ENCODE data around the gene INSYN2B. TPM values are rescaled to one million over a fixed set of nuclear protein-coding genes. Genes with fewer than 3 reads are reported as not detected.

The INSYN2B gene
- polyA plus RNA-seq, 4 donors = 0.01 to 0.03 TPM; not detected in 2

DNA sequence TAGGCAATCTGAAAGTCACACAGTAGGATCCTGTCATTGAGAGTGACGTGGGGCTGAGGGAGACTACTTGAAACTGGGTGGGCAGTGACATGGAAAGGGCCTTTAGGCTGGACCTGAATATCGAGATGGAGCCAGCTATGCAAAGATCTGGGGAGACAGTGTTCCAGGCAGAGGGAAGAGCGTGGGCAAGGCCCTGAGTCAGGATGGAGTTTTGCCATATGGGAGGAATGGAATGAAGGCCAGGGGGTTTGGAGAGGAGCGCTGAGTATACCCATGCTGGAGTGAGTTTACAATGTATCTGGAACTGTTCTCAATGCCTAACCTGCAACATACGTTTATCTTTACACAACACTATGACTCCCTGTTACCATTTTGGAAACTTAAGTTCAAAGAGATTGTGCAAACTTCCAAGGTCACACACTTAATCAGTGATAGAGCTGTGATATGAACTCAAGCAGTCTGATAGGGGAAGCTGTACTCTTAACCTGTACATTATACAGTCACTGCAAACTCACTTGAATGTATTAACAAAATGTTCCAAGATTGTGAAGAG, 33.5 kb downstream of the INSYN2B start:
- no peak for FAIRE-seq
- H3K4me3 ChIP-seq (ENCODE audit: low read depth in 1 of 3, low read length in 3 of 3) = no peak overlapping the region
- no peaks in the 10 kb centered on the region for H3K9me3 ChIP-seq (ENCODE audit: control insufficient read depth in 2 of 2, insufficient read depth in 1 of 2, low read depth in 1 of 2, low read length in 1 of 2)
- WGBS, 3 donors = 71 to 87% (median 75%) methylated on average over 5 of the region's 5 CpGs
- H3K27me3 ChIP-seq (ENCODE audit: control insufficient read depth in 3 of 3, insufficient read depth in 3 of 3, low read length in 3 of 3) = no peaks in the 10 kb centered on the region
- DNase-seq = no peak
- H3K4me1 ChIP-seq (ENCODE audit: control insufficient read depth in 3 of 3, insufficient read depth in 2 of 3, low read depth in 1 of 3, low read length in 2 of 3) = peaks cover 0 to 2% (median 0%) of the 10 kb centered on the region in 3 donors
- H3K36me3 ChIP-seq (ENCODE audit: control insufficient read depth in 3 of 3, insufficient read depth in 2 of 3, low read depth in 1 of 3, low read length in 3 of 3) = no peaks in the 10 kb centered on the region
- no peak overlapping the region for H3K27ac ChIP-seq (ENCODE audit: low read depth in 1 of 3, low read length in 2 of 3)

DNA sequence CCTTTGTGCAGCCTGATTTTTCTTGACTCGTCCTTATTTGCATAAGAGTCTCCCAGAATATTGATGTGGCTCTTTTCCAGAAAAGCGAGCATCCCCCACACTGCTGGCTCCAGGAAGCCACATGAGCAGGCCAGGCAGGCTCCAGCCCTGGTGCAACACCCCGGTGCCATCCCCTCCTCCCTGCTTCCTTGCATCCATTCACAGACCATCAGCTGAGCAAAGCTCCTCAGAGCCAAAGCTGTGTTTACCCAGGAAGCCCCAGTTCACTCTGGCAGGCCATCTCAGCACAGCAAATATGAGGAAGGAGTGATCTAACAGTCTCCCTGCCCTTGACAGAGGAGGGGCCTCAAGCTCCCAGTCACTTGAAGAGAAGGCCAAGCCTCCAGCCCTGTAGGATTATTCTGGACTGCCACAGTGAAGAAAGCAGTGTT, 34.4 kb downstream of the INSYN2B start:
- Histone ChIP-seq H3K36me3 (ENCODE audit: control insufficient read depth in 3 of 3, insufficient read depth in 2 of 3, low read depth in 1 of 3, low read length in 3 of 3) (no peaks in the 10 kb centered on the region), H3K4me3 (ENCODE audit: low read depth in 1 of 3, low read length in 3 of 3) (no peak overlapping the region), H3K4me1 (ENCODE audit: control insufficient read depth in 3 of 3, insufficient read depth in 2 of 3, low read depth in 1 of 3, low read length in 2 of 3) (peaks cover 0 to 2% (median 0%) of the 10 kb centered on the region in 3 donors), H3K27me3 (ENCODE audit: control insufficient read depth in 3 of 3, insufficient read depth in 3 of 3, low read length in 3 of 3) (no peaks in the 10 kb centered on the region), H3K27ac (ENCODE audit: low read depth in 1 of 3, low read length in 2 of 3) (peak overlapping the region in 1 of 3 donors; percentile 20), H3K9me3 (ENCODE audit: control insufficient read depth in 2 of 2, insufficient read depth in 1 of 2, low read depth in 1 of 2, low read length in 1 of 2) (no peaks in the 10 kb centered on the region)
- WGBS, 3 donors = 31 to 44% (median 37%) methylated on average over 3 of the region's 3 CpGs
- no peak for FAIRE-seq
- DNase-seq = peak in 1 of 2 donors; percentile 5

DNA sequence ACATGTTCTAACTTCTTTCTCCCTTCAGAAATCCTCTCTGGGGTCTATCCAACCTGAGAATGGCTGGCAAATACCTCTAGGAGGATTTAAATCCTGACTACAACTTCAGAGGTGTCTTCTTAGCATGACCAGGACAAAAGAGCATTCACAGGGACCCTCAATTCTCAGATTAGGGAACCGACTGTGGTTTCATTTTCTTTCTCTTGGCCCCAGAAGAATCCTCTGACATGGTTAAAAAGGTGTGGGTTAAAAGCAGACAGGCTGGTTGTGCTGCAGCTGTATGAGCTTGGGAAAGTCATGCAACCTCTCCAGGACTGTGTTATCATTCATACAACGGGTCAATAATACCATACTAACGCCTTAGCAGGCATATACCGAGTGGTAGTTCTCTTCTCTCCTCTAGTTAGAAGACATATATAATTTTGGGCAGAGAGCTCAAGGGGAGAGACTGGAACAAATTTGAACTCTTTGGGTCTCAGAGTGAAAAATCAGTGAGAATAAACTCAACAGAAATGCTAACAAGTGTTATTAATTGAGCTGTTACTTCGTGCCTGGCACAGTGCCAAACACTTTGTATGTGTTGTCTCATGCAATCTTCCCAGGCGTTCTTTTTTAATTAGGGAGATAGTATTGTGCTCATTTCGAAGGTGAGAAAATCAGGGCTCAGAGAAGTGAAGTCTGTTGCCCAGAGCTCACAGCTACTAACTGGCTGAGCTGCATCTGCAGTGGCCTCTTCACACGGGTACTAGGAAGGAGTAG, 35.2 kb downstream of the INSYN2B start:
- WGBS, 3 donors = 61 to 64% (median 61%) methylated on average over 8 of the region's 8 CpGs
- Histone ChIP-seq H3K4me1 (ENCODE audit: control insufficient read depth in 3 of 3, insufficient read depth in 2 of 3, low read depth in 1 of 3, low read length in 2 of 3) (peaks cover 0 to 2% (median 0%) of the 10 kb centered on the region in 3 donors), H3K36me3 (ENCODE audit: control insufficient read depth in 3 of 3, insufficient read depth in 2 of 3, low read depth in 1 of 3, low read length in 3 of 3) (no peaks in the 10 kb centered on the region), H3K27ac (ENCODE audit: low read depth in 1 of 3, low read length in 2 of 3) (no peak overlapping the region), H3K4me3 (ENCODE audit: low read depth in 1 of 3, low read length in 3 of 3) (no peak overlapping the region), H3K27me3 (ENCODE audit: control insufficient read depth in 3 of 3, insufficient read depth in 3 of 3, low read length in 3 of 3) (no peaks in the 10 kb centered on the region), H3K9me3 (ENCODE audit: control insufficient read depth in 2 of 2, insufficient read depth in 1 of 2, low read depth in 1 of 2, low read length in 1 of 2) (no peaks in the 10 kb centered on the region)
- FAIRE-seq (no peak), DNase-seq (no peak)

DNA sequence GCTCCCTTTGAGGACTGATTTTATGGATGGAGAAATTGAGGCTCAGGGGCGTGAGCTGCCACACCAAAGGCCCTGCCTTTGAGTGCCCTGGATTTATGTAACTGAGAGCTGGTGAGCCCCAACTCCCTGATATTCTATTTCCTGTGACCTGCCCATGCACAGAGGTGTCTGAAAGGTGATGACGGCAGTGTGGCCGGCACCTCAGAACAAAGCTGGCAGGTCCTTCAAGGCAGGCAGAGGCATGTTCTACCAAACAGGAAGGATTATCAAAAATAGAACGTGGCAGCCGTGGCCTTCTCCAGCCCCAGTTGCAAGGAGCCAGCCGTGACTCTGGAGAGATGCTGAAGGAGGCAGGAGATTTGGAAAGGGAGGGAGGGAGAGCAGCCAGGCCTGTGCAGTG, 36.2 kb downstream of the INSYN2B start:
- Histone ChIP-seq H3K4me1 (ENCODE audit: control insufficient read depth in 3 of 3, insufficient read depth in 2 of 3, low read depth in 1 of 3, low read length in 2 of 3) (peaks cover 0 to 2% (median 0%) of the 10 kb centered on the region in 3 donors), H3K27ac (ENCODE audit: low read depth in 1 of 3, low read length in 2 of 3) (no peak overlapping the region), H3K27me3 (ENCODE audit: control insufficient read depth in 3 of 3, insufficient read depth in 3 of 3, low read length in 3 of 3) (no peaks in the 10 kb centered on the region), H3K4me3 (ENCODE audit: low read depth in 1 of 3, low read length in 3 of 3) (no peak overlapping the region), H3K9me3 (ENCODE audit: control insufficient read depth in 2 of 2, insufficient read depth in 1 of 2, low read depth in 1 of 2, low read length in 1 of 2) (no peaks in the 10 kb centered on the region), H3K36me3 (ENCODE audit: control insufficient read depth in 3 of 3, insufficient read depth in 2 of 3, low read depth in 1 of 3, low read length in 3 of 3) (no peaks in the 10 kb centered on the region)
- 79 to 85% (median 83%) methylated on average over 6 of the region's 6 CpGs for WGBS, 3 donors
- no peak for DNase-seq
- FAIRE-seq = no peak

DNA sequence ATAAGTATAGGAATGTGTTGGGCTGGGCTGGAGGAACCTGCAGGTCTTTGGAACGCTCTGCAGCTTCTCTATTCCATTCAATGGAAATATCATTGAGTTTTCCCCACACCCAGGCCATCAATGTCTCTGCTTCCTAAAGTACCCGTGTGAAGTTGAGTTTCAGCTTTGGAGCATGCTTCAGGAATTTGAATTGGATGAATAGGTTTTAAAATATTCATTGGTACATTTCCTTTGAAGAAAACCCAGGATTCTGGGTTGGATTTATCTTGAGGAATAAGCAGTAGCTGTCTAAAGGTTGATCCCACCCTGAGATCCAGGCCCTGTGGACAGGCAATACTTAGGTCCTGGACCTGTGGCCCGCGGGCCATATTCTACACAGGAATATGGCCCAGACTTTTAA, 37.3 kb downstream of the INSYN2B start:
- Histone ChIP-seq H3K27ac (ENCODE audit: low read depth in 1 of 3, low read length in 2 of 3) (no peak overlapping the region), H3K4me1 (ENCODE audit: control insufficient read depth in 3 of 3, insufficient read depth in 2 of 3, low read depth in 1 of 3, low read length in 2 of 3) (peaks cover 0 to 2% (median 0%) of the 10 kb centered on the region in 3 donors), H3K9me3 (ENCODE audit: control insufficient read depth in 2 of 2, insufficient read depth in 1 of 2, low read depth in 1 of 2, low read length in 1 of 2) (no peaks in the 10 kb centered on the region), H3K36me3 (ENCODE audit: control insufficient read depth in 3 of 3, insufficient read depth in 2 of 3, low read depth in 1 of 3, low read length in 3 of 3) (no peaks in the 10 kb centered on the region), H3K27me3 (ENCODE audit: control insufficient read depth in 3 of 3, insufficient read depth in 3 of 3, low read length in 3 of 3) (no peaks in the 10 kb centered on the region), H3K4me3 (ENCODE audit: low read depth in 1 of 3, low read length in 3 of 3) (no peak overlapping the region)
- DNase-seq (no peak), FAIRE-seq (no peak)
- WGBS, 3 donors = 75 to 90% (median 82%) methylated on average over 4 of the region's 4 CpGs

DNA sequence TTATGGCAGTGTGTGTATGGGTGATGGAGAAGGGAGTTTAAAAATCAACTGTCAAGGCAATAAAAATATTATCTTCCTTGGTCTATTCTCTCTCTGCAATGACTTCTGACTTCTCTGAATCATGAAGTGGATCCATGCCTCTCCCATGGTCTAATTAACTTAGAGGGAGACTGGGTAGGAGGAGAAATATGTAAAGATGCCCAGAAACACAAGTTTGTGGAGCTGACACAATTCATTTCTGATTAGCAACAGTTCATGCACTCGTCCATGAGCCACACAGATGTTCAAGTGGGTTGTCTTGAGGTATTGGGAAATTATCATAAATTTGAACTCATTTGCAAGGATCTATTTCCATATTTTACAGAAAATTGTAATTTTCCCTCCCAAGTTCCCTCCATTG, 38.1 kb downstream of the INSYN2B start:
- 43 to 77% (median 59%) methylated on average over 1 of the region's 1 CpG for WGBS, 3 donors
- no peak overlapping the region for H3K4me3 ChIP-seq (ENCODE audit: low read depth in 1 of 3, low read length in 3 of 3)
- FAIRE-seq = no peak
- no peaks in the 10 kb centered on the region for H3K9me3 ChIP-seq (ENCODE audit: control insufficient read depth in 2 of 2, insufficient read depth in 1 of 2, low read depth in 1 of 2, low read length in 1 of 2)
- DNase-seq = no peak
- no peaks in the 10 kb centered on the region for H3K27me3 ChIP-seq (ENCODE audit: control insufficient read depth in 3 of 3, insufficient read depth in 3 of 3, low read length in 3 of 3)
- peaks cover 0 to 2% (median 0%) of the 10 kb centered on the region in 3 donors for H3K4me1 ChIP-seq (ENCODE audit: control insufficient read depth in 3 of 3, insufficient read depth in 2 of 3, low read depth in 1 of 3, low read length in 2 of 3)
- no peak overlapping the region for H3K27ac ChIP-seq (ENCODE audit: low read depth in 1 of 3, low read length in 2 of 3)
- no peaks in the 10 kb centered on the region for H3K36me3 ChIP-seq (ENCODE audit: control insufficient read depth in 3 of 3, insufficient read depth in 2 of 3, low read depth in 1 of 3, low read length in 3 of 3)

DNA sequence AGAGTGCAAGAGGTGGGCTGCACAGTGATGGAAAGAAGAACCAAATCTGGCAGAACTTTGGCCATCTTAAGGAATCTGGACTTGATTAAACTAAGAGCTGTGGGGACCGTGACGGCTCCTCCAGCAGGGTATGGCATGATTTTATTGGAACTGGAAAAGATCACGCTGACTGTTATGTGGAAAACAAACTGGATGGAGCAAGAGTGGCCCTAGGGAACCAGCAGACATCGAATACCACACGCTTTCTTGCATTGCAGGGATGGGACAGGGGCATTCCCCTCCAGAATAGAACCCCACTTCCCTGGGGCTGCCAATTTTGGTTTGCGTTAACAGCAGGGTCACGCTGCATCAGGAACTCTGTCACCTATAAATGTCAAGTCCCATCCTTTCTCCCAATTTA, 38.8 kb downstream of the INSYN2B start:
- H3K4me3 ChIP-seq (ENCODE audit: low read depth in 1 of 3, low read length in 3 of 3) = no peak overlapping the region

DNA sequence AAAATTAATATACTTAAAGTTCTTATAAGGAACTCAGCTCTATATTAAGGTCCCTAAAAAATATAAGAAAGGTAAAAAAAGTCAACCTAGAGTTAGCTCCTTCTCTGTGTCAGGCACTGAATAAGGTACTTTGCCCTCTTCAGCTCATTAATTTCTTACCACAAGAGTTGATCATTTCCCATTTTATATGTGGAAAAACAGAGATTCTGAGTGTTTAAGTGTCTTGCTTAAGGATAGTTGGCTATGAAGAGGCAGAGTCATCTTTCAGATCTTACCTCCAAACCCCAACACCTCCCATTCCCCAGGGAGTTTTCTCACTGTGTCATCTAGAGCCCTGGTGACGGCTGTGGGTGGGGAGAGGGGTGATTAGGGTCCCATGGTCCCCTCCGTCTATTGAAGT, 40.6 kb downstream of the INSYN2B start:
- H3K27ac ChIP-seq (ENCODE audit: low read depth in 1 of 3, low read length in 2 of 3) = no peak overlapping the region
- H3K9me3 ChIP-seq (ENCODE audit: control insufficient read depth in 2 of 2, insufficient read depth in 1 of 2, low read depth in 1 of 2, low read length in 1 of 2) = no peaks in the 10 kb centered on the region
- no peaks in the 10 kb centered on the region for H3K27me3 ChIP-seq (ENCODE audit: control insufficient read depth in 3 of 3, insufficient read depth in 3 of 3, low read length in 3 of 3)
- DNase-seq = no peak
- no peak overlapping the region for H3K4me3 ChIP-seq (ENCODE audit: low read depth in 1 of 3, low read length in 3 of 3)
- FAIRE-seq = no peak
- H3K36me3 ChIP-seq (ENCODE audit: control insufficient read depth in 3 of 3, insufficient read depth in 2 of 3, low read depth in 1 of 3, low read length in 3 of 3) = no peaks in the 10 kb centered on the region
- no peaks in the 10 kb centered on the region for H3K4me1 ChIP-seq (ENCODE audit: control insufficient read depth in 3 of 3, insufficient read depth in 2 of 3, low read depth in 1 of 3, low read length in 2 of 3)
- WGBS, 3 donors = 67 to 85% (median 75%) methylated on average over 2 of the region's 2 CpGs

More for the DNA sequence above, 38.8 kb downstream of the INSYN2B start:
- no peaks in the 10 kb centered on the region for H3K9me3 ChIP-seq (ENCODE audit: control insufficient read depth in 2 of 2, insufficient read depth in 1 of 2, low read depth in 1 of 2, low read length in 1 of 2)
- H3K36me3 ChIP-seq (ENCODE audit: control insufficient read depth in 3 of 3, insufficient read depth in 2 of 3, low read depth in 1 of 3, low read length in 3 of 3) = no peaks in the 10 kb centered on the region
- peaks cover 0 to 2% (median 0%) of the 10 kb centered on the region in 3 donors for H3K4me1 ChIP-seq (ENCODE audit: control insufficient read depth in 3 of 3, insufficient read depth in 2 of 3, low read depth in 1 of 3, low read length in 2 of 3)
- FAIRE-seq (no peak), DNase-seq (no peak)
- H3K27me3 ChIP-seq (ENCODE audit: control insufficient read depth in 3 of 3, insufficient read depth in 3 of 3, low read length in 3 of 3) = no peaks in the 10 kb centered on the region
- no peak overlapping the region for H3K27ac ChIP-seq (ENCODE audit: low read depth in 1 of 3, low read length in 2 of 3)
- 83 to 94% (median 90%) methylated on average over 7 of the region's 7 CpGs for WGBS, 3 donors
